ENCODE measurements around the gene CIAO1.
A peak's percentile ranks its signal among the peaks of the same experiment; 100 is the strongest.
"Not testable (repeated sequence)": the region's sequence is repeated elsewhere in the genome, so short reads cannot be mapped to it uniquely, and the experiment has no call there.

CIAO1 gene

DNA sequence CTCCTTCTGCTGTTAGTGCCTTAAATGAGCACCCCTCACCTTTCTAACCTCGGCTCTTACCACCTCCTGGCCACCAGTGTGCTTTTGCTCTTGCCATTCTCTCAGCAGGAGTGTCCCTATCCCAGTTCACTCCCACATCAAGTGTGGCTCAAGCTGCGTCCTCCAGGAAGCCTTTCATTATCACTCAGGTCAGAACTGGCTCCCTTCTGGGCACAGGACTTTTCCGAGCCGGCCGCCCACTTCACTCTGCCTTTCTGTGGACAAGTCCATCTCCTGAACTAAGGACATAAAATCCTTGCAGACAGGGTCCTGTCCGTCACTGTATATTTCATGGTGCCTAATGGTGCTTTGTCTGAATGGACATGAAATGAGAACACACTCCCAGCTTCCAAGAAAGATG is 15.8 kb upstream of the CIAO1 start:
- no peak for DNase-seq (ENCODE audit: low read depth)

DNA sequence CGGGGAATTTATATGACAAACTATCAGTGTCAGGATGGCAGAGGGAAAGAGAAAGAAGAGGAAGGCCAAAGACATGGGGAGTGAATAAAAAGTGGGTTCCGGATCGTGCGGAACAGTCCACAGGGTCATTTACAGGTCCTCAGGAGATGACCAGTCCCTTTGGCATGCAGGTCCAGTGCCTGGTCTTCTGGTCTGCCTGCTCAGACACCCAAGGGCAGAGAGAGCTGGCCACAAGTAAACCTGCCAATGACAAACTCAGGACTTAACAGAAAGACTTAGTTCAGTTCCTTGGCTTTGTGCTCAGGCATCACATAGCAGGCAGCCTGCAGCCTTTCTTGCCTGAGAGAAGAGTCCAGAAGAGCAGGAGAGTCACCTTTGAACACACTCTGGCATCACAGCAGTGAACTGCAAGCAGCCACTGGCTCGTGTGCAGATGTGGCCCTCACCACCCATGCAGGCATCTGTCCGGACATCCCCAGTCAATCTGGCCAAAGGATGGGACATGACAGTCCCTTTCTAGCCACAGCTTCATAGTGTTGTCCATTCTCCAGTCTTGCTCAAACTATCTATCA is 14.2 kb upstream of the CIAO1 start:
- DNase-seq (ENCODE audit: low read depth), result no peak

DNA sequence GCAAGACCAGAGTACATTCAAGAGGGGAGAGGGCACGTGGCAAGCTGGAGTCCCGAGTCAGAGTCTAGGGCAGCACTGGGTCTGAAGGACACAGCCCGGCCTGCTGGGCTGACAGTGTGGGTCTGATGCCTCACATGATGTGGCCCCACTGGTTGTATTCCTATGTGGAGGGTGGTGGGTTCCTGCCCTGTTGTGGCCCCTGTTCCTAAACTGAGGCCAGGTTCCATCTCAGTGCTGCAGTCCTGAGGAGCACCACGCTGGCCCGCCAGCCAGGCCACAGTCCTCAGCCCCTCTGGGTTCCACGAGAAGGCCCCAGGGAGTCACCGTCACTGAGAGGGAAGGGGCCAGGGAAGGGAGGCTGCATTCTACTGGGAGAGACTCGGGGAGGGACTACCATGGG is 13.5 kb upstream of the CIAO1 start:
- no peak for DNase-seq (ENCODE audit: low read depth)

DNA sequence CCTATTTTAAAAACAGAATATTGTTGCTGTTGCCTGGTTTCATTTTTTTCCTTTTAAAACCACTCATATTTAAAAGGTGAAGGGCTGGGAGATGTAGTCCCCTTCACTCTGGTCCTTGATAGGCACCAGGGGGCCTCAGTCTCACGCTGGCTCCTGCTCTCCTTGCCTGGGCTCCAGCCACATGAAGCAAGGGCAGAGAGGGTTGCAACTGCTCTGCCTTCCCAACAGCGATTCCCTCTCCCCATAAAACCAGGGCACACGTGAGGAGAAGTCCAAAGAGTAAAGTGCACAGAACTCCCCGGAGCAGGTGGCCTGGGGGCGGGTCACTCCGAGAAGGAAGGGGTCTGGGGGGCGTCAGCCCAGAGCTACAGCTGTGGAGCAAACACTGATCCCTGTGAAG is 13.0 kb upstream of the CIAO1 start:
- DNase-seq (ENCODE audit: low read depth), result no peak

DNA sequence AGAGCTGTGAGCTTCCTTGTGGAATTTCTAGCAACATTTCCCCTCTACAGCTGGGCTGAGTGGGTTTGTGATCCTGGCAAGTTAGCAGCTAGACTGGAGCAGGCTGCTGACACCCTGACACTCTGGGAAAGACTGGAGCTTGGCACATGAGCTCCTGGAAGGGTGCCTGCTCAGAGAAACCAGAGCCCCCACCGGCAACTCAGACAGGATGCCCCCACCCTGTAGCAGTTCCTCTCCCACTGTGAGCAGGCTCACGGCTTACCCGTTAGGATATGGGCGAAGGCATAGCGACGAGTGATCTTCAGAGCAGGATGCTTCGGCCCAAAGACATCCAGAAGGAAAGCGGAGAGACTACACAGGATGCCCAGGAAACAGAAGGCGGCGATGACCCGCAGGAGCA is 11.5 kb upstream of the CIAO1 start:
- no peak for DNase-seq (ENCODE audit: low read depth)

DNA sequence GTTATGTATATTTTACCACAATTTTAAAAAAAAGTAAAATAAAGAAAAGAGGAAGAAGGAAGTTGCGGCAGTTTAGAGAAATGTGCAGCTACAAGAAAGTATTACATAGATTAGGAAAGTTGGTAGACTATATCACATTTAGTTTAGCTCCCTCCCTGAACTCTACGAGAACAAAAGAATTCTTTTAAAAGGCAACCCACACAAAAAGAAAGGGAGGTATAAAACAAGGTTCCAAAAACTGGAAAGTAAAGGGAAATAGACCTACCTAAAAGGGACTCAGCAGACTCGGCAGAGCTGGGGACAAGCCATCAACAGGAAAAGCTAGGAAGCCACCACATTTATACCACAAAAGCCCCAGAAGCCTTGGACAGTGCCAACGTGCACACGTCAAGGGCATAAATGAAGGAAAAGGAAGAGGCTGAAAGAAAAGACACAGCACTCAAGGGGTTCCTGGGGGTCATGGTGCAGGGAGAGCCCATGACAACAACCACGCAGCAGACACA is 9.4 kb upstream of the CIAO1 start:
- DNase-seq (ENCODE audit: low read depth), result no peak

DNA sequence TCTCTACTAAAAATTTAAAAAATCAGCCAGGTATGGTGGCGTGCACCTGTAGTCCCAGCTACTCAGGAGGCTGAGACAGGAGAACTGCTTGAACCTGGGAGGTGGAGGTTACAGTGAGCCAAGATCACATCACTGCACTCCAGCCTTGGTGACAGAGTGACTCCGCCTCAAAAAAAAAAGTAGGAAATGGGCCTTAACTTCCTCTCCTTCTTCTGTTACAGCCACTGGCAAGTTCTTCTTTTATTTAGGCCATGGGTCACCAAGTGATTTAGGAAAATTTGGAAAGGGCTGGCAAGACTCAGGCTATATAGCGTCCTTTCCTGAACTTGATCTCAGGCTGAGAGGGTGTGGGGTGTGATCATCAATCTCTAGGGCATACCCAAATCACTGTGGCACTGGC is 8.3 kb upstream of the CIAO1 start:
- DNase-seq (ENCODE audit: low read depth), result not testable (repeated sequence)

DNA sequence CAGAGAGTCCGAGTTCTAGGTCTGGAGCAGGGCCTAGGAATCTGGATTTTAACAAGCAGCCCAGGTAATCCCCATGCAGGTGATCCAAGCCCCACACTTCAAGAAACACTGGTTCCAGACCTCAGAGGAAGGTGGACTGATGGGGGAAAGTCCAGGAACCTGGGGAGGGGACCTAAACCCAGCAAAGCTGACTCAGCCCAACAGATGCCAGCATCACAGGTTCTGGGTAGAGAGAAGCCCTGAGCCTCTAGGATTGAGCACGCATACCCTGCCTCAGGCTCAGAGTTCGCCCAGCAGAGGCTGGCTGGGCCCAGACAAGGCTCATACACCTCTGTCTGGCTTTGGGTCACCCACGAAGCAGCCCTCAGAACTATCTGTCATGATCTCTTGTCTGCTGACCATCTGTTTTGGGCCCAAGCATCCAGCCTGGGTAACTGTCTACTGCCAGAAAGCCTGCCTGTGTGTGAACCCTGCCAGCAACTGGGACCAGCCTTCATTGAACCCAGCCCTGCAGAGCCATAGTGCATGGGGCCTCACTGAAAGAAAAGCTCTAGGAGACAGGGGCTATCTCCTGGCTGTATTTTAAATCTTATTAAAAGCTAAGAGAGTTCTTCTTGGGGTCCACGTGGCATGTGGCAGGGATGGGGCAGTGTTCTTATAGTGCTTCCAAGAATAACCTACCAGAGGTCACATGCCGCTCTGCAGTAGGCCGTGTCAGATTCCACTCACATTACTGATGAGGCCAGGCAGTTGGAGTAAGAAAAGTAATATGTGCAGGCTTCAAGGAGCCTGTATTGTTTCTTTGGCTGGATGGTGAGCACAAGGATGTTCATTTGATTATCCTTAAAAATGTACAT is 7.6 kb upstream of the CIAO1 start:
- DNase-seq (ENCODE audit: low read depth), result no peak

DNA sequence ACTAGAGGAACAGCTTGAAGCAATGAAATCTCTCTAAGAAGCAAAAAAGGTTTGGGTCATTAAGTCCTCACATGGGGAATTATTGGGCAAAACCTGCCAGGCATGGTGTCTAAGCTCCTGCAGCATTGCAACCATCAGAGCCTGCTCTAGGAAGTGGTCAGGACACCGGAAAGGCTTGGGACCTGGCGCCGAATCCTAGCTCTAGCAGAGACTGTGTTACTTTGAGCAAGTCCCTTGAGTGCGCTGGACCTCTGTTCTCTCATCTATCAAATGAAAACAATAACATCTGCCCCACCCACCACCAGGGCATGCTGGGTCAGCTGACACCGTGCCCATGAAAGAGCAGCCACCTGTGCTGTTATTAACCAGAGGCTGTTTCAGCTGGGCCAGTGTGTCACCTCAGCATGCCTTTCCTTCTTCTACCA is 6.5 kb upstream of the CIAO1 start:
- DNase-seq (ENCODE audit: low read depth), result no peak

DNA sequence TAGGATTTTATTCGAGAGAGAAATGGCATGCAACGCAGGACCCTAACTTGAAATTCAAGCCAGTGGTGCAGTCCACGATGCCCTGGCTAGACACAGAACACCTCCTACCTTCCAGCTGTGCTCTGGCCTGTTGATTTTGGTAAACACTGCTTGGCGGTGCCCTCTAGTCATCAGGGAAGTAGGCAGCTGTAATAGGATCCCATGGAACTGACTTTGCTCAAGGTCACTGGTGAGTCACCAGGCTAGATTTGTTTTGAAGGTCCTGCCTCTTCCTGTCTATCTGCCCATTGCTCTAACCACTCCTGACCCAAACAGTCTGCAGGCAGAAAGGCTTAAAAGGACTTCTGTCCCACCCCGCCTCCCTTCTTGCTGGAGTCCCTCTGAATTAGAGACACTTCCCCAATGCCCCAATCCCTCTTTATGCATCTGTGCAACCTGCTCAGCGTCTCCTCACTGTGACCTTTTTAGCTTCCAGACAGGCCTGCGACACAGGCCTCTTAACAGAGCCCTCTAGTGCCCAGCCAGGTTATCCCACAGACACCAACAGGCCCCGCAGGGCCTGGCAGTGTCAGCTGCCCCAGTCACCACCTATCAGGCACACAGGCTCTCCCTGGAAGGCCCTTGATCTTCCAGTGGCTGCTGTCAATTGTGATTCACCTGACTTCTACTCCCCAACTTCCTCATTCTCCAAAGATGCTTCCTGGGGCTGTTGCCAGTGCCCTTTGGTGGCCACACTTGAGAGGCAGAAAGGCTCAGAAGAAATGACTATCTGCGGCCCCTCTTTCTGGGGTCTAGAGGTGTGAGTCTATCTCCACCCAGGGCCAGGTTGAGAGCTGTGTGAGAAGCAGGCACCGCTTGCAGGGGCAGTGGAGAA is 5.4 kb upstream of the CIAO1 start:
- DNase-seq (ENCODE audit: low read depth), result no peak

DNA sequence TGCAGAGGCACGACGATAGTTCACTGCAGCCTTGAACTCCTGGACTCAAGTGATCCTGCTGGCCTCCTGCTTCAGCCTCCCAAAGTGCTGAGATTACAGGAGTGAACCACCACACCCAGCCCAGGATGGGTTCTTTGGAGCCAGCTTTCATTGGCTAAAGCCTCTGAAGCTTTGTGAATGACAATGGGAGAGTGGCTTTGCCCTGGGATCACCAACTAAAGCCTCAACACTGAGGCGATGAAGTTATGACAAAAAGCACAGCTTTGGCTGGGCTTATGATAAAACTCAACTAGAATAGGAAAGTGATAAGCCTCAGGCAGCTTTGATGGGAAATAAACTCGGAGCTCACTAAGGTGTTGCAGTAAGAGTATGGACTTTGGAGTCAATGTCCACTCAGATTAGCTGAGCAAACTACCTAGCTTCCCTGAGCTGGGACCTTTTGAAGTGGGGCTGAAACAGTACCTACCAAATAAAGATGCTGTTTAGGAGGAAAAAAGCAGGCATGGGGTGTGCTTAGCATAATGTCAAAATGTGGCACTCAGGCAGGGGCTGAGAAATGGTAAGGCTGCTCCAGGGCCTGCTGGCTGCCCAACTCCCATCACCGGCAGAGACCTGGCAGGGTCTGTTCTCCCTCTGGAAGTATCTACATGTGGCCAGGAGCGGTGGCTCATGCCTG is 4.6 kb upstream of the CIAO1 start:
- DNase-seq (ENCODE audit: low read depth), result no peak

DNA sequence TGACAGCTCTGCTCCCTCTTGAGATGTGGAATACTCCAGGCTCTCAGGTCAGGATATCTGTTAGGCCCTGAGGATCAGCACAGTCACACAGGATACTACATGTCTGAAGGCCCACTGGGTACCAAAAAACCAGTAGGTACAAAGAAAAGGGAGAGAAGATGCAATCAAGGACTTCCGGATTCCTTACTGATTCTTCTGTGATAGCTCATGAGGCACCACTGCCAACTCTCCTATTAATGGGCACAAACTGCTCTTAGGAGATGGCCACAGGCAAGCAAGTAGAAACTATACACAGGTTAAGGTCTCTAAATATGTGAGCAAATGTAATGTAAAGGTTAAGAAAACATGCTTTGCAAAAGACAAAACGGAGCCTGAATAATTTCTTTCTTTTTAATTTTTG is 3.7 kb upstream of the CIAO1 start:
- no peak for DNase-seq (ENCODE audit: low read depth)

DNA sequence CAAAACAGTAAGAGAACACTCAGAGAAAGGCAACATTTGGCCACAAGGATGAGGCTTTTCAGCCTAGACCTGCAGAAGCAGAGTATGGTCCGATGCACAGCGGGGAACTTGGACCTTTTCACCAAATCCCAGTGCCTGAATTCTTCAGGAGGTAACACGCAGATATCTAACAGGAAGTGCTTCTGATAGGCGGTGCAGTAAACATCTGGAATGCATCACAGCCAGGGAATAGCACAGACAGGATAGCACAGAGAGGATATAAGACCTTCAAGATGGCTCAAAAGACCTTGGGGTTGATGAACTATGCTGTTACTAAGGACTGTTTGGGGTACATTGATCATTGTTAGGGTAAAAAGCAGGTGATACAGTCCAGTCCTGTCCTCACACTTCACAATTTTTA is 1.9 kb upstream of the CIAO1 start:
- DNase-seq (ENCODE audit: low read depth), result no peak

DNA sequence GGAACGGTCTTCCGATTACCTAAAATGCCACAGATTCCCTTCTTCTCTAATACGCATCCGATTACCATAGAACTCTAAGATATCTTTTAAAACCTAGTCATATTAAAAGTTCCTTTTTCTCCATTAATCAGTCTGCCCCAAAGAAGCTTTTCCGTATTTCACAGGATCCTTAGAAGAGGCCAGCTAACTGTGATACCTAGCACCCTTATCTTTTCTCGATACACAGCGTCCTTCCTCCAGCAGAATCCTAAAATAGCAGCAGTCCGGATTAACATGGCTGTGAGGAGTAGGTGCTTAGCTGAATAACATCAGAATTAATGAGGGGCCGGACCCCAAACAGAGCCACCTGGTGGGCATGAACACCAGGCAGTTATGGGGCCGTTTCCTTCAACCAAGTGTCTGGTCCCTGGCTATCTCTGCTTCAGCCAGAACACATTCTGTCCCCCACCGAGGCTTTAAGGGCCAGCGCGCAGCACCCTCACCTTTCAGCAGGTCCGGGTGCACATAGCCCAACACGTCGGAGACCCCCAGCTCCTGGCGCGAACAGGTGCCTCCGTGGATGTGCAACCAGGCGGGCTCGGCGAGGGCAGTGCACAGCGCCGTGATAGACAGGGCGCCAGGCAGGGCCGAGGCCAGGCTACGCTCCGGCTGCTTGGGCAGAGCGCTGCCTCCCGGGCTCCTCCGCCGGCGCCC is 1.2 kb upstream of the CIAO1 start:
- peak; percentile 14 for DNase-seq (ENCODE audit: low read depth)

DNA sequence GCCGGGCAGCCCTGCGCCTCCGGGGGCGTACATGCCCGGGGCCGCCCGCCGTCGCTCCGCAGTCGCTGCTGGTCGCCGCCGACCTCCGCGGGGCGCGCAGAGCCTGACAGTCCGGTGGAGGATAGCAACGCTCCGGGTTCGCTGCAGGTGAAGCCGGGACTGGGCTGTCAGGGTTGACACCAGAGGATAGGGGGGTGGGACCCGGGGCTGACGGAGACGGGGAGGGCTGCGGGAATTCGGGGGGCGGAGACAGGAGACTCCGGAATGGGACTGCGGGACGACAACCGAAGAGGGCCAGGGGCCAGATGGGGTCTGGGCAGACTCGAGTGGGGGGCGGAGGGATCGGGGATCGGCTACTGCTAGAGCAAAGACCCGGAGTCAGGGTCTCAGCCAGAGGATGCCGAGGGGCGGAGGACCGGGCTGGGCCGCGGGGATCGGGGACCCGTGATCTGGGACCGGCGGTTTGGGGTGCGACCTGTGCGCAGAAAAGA is 631 bp upstream of the CIAO1 start:
- DNase-seq (ENCODE audit: low read depth), result peak; percentile 24

DNA sequence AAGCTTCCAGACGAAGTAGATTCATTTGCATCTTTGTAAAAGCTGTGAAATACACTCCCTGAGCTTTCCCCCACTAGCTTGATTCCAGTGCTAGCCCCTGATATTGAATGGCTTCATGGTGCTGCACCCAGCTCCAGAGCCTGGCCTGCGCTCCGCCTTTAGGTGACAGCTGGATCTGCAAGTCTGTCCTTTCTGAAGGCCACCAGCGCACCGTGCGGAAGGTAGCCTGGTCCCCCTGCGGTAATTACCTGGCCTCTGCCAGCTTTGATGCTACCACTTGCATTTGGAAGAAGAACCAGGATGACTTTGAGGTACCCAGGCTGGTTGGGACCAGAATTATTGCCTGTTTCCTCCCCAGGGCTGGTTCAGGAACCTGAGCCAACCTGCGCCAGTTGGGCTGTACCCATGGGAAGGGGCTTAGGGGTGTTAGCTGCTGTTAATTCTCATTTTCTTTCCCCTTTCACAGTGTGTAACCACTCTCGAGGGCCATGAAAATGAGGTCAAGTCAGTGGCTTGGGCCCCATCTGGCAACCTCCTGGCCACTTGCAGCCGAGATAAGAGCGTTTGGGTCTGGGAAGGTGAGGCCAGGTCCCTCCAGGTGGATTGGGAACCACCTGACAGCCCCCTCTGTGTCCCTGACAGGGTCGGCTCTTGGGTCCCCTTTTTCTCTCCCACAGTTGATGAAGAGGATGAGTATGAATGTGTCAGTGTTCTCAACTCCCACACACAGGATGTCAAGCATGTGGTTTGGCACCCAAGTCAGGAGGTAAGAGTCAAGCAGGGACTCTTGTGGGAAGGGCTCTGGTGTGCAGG is 1.3 kb downstream of the CIAO1 start:
- DNase-seq (ENCODE audit: low read depth), result no peak

DNA sequence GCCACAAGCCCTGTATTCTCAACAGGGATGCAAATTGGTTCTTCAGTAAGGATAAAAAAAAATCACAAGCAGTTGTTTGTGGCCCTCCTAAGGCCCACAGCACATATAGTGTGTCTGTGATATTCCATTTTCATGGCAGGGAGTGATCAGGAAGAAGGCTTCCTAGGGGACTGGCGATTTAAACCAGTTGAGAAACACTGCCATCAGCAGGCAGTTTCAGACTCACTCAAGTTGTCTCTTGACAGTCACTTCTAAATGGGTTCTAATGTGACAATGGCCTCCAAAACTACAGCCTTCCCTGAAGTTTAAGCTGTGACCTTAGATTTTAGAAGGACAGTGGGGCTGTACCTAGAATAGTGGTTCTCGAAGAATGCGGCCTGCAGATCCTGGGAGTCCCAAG is 6.0 kb downstream of the CIAO1 start:
- no peak for DNase-seq (ENCODE audit: low read depth)

DNA sequence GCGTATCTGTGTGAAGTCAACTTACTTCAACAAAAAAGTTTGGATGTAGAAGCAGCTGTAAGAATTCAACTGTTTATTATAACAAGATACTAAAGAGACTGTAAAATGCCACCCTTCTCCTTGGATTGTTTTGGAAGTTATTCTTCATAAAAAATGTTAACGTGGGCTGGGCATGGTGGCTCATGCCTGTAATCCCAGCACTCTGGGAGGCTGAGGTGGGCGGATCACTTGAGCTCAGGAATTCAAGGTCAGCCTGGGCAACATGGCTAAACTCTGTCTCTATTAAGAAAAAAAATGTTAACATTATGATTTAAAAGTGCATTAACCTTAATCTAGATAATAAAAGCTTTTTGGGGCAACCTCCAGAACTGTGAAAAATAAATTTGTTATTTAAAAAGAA is 7.7 kb downstream of the CIAO1 start:
- no peak for DNase-seq (ENCODE audit: low read depth)

DNA sequence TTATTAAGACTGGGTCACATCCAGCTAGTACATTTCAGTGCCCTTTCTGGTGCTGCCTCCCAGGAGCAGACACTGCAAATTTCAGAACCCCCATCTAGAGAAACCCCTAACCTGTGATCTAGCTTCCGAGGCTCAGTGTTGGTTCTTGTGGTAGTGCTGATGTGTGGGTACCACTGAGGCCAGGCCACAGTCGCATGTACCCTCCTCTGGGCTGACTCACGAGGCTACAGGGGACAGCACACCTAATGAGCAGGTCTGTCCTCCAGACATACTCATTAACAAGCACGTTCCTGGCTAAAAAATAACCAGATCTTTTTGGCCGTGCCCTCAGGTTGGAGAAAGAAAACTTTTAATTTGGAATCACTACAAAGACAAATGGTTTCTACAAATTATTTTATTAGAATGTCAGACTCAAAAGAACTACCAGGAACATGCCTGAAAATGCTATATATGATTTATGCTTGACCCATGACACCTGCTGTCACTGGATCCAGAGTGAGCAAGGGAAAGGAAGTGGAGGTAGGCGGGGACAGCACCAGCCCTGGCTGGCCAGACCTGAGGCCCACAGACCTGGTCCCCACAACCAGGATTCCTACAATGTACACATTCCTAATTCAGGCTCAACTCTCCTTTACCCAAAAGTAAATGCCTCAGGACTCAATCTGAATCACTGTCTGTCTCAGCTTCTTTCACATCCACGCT is 8.5 kb downstream of the CIAO1 start:
- no peak for DNase-seq (ENCODE audit: low read depth)
